Erythroblast (primary cell): ENCODE measurements around the gene SPP1.

Experiments used
- GATA1 ChIP-seq: IDR thresholded peaks from 2 replicates; pipeline ENCODE4 v1.6.1; 2011; ENCODE audit warnings: low read depth, mild to moderate bottlenecking, control low read depth, low read length, moderate library complexity
- POLR2A ChIP-seq: IDR thresholded peaks from 2 replicates; pipeline ENCODE4 v1.6.1; 2011; ENCODE audit warnings: mild to moderate bottlenecking, low read length

GRCh38 chr4:87931932-87932331 is 43.6 kb upstream of the SPP1 start:
- TF ChIP-seq POLR2A (no peak), GATA1 (no peak)
